Neural cell (in vitro differentiated cells): ENCODE measurements around the gene TSR1.

Experiments used
- CTCF ChIP-seq: fragments of 450-650 bp; IDR thresholded peaks from 2 replicates; pipeline ENCODE4 v1.5.1; 2014; ENCODE audit warnings: antibody characterized with exemption, mild to moderate bottlenecking, moderate library complexity; ENCODE audit not compliant: poor library complexity, severe bottlenecking
- EZH2 ChIP-seq: fragments of 200-600, 300-800 bp; shearing (Covaris generic), sonication (generic); IDR thresholded peaks from 2 replicates; pipeline ENCODE4 v1.6.1; 2014; ENCODE audit warnings: antibody characterized with exemption, low read length, borderline replicate concordance, mild to moderate bottlenecking; ENCODE audit not compliant: insufficient read depth, poor library complexity, severe bottlenecking
- POLR2AphosphoS5 ChIP-seq: IDR thresholded peaks from 2 replicates; pipeline ENCODE4 v1.6.1; 2012
- RAD21 ChIP-seq: fragments of 450-650 bp; conservative IDR thresholded peaks from 2 replicates; pipeline ENCODE4 v1.6.1; 2014; ENCODE audit warnings: antibody characterized with exemption, mild to moderate bottlenecking, moderate library complexity
- REST ChIP-seq: IDR thresholded peaks from 2 replicates; pipeline ENCODE4 v1.6.1; 2012; ENCODE audit warnings: borderline replicate concordance
- SMC3 ChIP-seq: fragments of 450-650 bp; conservative IDR thresholded peaks from 2 replicates; pipeline ENCODE4 v1.6.1; 2014; ENCODE audit warnings: antibody characterized with exemption, mild to moderate bottlenecking, moderate library complexity; ENCODE audit not compliant: poor library complexity

- TF ChIP-seq CTCF (no peak), POLR2AphosphoS5 (no peak), SMC3 (no peak), EZH2 (no peak), RAD21 (no peak), REST (no peak)
Measured at GRCh38 chr17:2289878-2290478, 46.3 kb downstream of the TSR1 start.
